T-helper 1 cell treated with Interleukin-12 subunit alpha and Interleukin-12 subunit beta and Interleukin-4 antibody, amounts not matched to agents 30 μg/mL and 1 μg/mL, for 36 hours (primary cell): ENCODE results near the gene GOLGA8M.
"Not testable (repeated sequence)": the region's sequence is repeated elsewhere in the genome, so short reads cannot be mapped to it uniquely, and the experiment has no call there.

ENCODE experiments used
- H3K27ac Mint-ChIP-seq: one replicate; pipeline ENCODE4 v1.8.0; 2021; ENCODE audit warnings: mild to moderate bottlenecking, mixed read lengths
- H3K27me3 Mint-ChIP-seq: one replicate; pipeline ENCODE4 v1.8.0; 2021; ENCODE audit warnings: low read depth, mixed read lengths
- H3K36me3 Mint-ChIP-seq: one replicate; pipeline ENCODE4 v1.8.0; 2021; ENCODE audit warnings: low read depth, mixed read lengths
- H3K4me1 Mint-ChIP-seq: one replicate; pipeline ENCODE4 v1.8.0; 2021; ENCODE audit warnings: low read depth, mixed read lengths
- H3K4me3 Mint-ChIP-seq: one replicate; pipeline ENCODE4 v1.8.0; 2021; ENCODE audit warnings: mild to moderate bottlenecking, moderate library complexity, mixed read lengths
- H3K9me3 Mint-ChIP-seq: one replicate; pipeline ENCODE4 v1.8.0; 2021; ENCODE audit warnings: mixed read lengths

The GOLGA8M gene

DNA sequence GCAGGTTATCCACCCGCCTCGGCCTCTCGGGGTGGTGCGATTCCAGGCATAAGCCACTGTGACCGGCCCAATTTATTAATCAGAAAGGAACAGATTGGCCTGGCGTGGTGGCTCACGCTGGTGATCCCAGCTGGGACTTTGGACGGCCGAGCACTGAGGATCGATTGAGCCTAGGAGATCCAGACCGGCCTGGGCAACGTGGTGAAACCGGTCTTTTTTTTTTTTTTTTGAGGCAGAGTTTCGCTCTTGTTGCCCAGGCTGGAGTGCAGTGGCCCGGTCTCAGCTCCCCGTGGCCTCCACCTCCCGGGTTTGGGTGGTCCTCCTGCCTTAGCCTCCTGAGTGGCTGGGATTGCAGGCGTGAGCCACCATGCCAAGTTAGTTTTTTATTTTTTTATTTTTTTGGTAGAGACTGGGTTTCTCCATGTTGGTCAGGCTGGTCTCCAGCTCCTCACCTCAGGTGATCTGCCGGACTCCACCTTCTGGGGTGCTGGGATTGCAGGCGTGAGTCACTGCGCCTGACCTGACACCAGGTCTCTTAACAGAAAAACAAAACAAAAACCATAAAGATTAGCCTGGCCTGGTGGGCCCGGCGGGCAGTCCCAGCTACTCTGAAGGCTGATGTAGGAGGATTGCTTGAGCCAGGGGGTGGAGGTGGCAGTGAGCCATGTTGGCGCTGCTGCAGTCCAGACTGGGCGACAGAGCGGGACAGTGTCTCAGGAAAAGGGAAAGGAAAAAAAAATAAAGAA lies 18.0 kb downstream of the GOLGA8M start:
- not testable (repeated sequence) for H3K9me3 Mint-ChIP-seq, H3K4me3 Mint-ChIP-seq

DNA sequence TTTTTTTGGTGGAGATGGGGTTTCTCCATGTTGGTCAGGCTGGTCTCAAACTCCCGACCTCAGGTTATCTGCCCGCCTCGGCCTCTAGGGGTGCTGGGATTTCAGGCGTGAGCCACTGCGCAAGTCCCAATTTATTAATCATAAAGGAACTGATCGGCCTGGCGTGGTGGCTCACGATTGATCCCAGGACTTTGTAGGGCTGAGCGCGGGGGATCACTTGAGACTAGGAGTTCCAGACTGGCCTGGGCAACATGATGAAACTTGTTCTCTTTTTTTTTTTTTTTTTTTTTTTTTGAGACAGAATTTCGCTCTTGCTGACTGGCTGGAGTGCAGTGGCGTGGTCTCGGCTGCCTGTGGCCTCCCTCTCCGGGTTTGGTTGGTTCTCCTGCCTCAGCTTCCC lies 19.2 kb downstream of the GOLGA8M start:
- H3K9me3 Mint-ChIP-seq, H3K27ac Mint-ChIP-seq, H3K4me3 Mint-ChIP-seq, H3K36me3 Mint-ChIP-seq, H3K27me3 Mint-ChIP-seq, H3K4me1 Mint-ChIP-seq: not testable (repeated sequence)

More for the DNA sequence above, 18.0 kb downstream of the GOLGA8M start:
- not testable (repeated sequence) for H3K4me1 Mint-ChIP-seq, H3K27me3 Mint-ChIP-seq, H3K27ac Mint-ChIP-seq, H3K36me3 Mint-ChIP-seq

DNA sequence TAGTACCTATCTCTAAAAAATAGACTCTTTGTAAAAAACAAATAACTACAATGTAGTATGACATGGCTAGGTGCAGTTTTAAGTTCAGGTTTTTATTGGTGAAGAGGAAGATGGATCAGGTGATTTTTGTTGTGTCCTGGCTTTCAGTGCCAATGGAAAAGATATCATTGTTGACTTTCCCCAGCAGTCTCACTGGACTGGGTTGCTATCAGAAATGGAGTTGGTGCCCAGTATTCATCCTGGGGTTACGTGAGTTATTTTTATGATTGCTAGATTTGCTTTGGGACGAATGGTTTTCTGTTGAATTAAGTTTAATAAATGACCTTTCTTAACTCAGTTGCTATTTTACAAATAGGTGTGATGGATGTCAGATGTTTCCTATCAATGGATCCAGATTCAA lies 38.7 kb downstream of the GOLGA8M start:
- not testable (repeated sequence) for H3K36me3 Mint-ChIP-seq, H3K4me3 Mint-ChIP-seq, H3K9me3 Mint-ChIP-seq, H3K27me3 Mint-ChIP-seq, H3K27ac Mint-ChIP-seq, H3K4me1 Mint-ChIP-seq

DNA sequence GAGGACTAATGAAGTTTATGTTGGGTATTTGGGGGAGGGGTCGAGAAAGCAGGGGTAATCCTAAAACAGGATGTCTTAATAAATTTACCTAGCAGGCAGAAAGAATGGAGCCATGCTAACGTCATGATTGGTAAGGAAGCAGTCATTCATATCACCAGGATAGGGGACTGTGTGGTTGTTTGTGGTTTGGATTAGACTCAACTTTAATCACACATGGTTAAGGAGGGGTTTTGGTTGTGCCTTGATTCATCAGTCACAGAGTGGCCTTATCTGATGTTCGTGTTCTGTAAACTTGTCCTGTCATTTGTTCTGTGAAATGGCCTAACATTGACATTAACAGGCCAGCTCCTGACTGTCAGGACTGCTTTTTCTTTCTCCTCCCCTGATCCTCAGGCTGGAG lies 40.1 kb downstream of the GOLGA8M start:
- H3K27me3 Mint-ChIP-seq, H3K36me3 Mint-ChIP-seq, H3K27ac Mint-ChIP-seq, H3K4me3 Mint-ChIP-seq, H3K4me1 Mint-ChIP-seq, H3K9me3 Mint-ChIP-seq: not testable (repeated sequence)

DNA sequence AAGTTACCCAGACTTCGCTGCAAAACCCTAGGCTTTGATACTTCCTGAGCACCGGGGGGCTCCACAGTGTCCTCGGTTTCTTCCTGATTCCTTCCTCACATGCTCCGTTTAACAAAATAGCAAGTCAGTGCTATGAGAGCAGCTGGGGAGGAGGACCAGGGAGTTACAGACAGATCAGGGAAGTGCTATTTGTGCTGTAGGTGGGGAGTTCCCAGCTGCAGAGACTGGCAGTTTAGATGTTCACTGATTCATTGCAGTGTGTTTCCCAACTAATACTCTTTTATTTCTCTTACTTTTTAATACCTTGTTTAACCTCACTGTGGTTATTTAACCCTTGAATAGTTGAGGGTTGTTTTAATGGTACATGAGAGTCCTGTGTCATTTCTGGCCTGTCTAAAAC lies 45.8 kb downstream of the GOLGA8M start:
- H3K4me1 Mint-ChIP-seq, H3K9me3 Mint-ChIP-seq, H3K27ac Mint-ChIP-seq, H3K36me3 Mint-ChIP-seq, H3K4me3 Mint-ChIP-seq, H3K27me3 Mint-ChIP-seq: not testable (repeated sequence)

DNA sequence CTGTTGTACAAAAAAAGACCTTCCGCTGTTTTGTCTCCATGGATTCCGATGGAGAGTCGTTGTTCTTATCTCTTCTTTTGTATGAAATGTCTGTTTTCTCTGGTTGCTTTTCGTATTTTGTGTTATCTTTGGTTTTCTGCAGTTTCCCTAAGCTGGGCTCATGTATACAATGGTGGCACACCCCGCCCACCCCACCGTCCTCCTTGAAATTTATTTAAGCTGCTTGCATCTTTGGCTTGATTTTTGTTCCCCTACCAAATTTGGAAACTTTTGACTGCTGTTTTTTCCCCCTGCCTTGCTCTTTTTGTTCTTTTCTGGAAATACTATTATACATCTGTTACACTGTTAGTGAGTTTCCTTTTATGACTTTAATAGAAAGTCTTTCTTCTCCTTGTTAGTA lies 47.6 kb downstream of the GOLGA8M start:
- not testable (repeated sequence) for H3K36me3 Mint-ChIP-seq, H3K27ac Mint-ChIP-seq, H3K9me3 Mint-ChIP-seq, H3K27me3 Mint-ChIP-seq, H3K4me3 Mint-ChIP-seq, H3K4me1 Mint-ChIP-seq

DNA sequence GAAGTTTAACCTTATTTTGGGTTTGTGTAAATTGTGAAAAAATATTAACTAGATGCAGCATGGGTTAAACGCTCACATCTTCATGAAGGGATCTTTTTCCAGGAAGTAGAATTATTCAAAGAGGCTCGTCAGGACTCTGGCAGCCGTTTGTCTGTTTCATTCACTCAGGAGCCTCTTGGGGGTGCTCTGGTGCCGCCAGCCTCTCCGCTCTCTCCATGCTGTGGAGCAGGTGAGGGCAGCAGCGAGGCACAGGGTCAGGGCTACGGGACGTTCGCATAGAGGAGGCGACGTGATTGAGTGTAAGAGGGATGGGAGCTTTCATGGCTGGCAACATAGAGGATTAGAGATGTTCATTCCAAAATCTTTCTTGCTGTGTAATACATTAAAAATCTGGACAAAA lies 48.5 kb downstream of the GOLGA8M start:
- not testable (repeated sequence) for H3K4me1 Mint-ChIP-seq, H3K4me3 Mint-ChIP-seq, H3K27me3 Mint-ChIP-seq, H3K36me3 Mint-ChIP-seq, H3K27ac Mint-ChIP-seq, H3K9me3 Mint-ChIP-seq

DNA sequence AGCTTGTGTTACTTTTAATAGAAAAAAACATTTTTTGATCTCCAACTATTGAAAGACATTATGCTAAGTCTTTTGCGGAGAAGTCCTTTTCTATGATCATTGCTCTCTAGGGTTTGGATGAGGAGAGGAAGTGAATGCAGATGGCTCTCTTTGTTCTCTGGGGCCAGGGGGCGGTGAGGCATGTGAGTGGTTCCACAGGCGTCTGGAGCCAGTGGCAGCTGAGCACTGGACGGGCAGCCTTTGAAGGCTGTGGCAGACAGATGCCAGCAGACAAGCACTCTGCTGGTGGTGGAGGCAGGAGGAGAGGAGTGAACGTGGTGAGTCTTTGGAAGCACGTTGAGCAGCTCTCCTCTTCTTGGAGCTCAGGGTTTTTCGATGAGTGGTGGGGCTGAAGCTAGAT lies 51.5 kb downstream of the GOLGA8M start:
- not testable (repeated sequence) for H3K36me3 Mint-ChIP-seq, H3K27me3 Mint-ChIP-seq, H3K9me3 Mint-ChIP-seq, H3K4me1 Mint-ChIP-seq, H3K27ac Mint-ChIP-seq, H3K4me3 Mint-ChIP-seq

DNA sequence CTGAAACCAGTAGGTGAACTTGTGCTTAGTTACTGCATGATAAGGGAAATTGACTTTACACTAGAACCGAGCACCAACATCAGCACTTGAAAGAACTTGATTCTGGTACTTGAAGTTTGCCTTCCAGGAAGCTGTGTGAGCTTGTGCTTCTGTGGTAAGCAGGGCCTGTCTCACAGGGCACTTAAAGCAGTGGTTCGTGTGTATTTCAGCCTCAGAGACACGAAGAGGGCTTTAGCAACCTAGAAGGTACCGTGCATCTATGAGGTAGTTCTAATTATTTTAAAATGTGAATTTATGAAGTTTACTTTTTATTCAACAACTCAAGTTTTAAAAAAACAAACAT lies 56.2 kb downstream of the GOLGA8M start:
- H3K4me3 Mint-ChIP-seq, H3K36me3 Mint-ChIP-seq, H3K27ac Mint-ChIP-seq, H3K9me3 Mint-ChIP-seq, H3K27me3 Mint-ChIP-seq, H3K4me1 Mint-ChIP-seq: not testable (repeated sequence)

DNA sequence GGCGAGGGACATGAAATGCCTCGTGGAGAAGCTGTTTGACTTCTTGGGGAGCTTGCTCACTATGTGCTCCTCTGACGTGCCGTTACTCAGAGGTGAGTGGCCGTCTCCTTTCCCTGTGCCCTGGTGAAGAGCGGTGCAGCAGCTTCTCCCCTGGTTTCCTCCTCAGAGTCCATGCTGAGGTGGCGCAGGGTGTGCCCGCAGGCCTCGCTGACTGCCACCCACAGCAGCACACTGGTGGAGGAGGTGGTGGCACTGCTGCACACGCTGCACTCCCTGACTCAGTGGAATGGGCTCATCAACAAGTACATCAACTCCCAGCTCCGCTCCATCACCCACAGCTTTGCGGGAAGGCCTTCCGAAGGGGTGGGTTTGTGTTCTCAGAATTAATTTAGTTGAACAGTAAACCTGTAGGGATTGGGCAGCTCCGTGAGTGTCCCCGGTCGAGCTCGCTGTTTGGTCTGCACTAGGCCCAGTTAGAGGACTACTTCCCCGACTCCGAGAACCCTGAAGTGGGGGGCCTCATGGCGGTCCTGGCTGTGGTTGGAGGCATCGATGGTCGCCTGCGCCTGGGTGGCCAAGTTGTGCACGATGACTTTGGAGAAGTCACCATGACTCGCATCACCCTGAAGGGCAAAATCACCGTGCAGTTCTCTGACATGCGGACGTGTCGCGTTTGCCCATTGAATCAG lies 56.7 kb downstream of the GOLGA8M start:
- not testable (repeated sequence) for H3K4me3 Mint-ChIP-seq, H3K27me3 Mint-ChIP-seq, H3K9me3 Mint-ChIP-seq, H3K4me1 Mint-ChIP-seq, H3K27ac Mint-ChIP-seq, H3K36me3 Mint-ChIP-seq

DNA sequence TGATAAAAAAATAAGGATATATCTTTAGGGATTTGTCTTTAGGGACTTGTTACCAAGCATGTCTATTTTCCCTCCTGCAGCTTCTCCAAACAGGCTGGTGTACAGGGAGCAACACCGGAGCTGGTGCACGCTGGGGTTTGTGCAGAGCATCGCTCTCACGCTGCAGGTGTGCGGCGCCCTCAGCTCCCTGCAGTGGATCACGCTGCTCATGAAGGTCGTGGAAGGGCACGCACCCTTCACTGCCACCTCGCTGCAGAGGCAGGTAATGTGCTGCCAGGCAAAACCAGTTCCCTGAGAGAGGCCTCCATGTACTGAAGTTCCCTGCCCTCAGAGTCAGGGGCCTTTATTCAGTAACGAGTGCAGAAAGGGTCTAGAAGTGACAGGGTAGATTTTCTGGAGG lies 58.0 kb downstream of the GOLGA8M start:
- not testable (repeated sequence) for H3K27ac Mint-ChIP-seq, H3K36me3 Mint-ChIP-seq, H3K4me1 Mint-ChIP-seq, H3K4me3 Mint-ChIP-seq, H3K9me3 Mint-ChIP-seq, H3K27me3 Mint-ChIP-seq

DNA sequence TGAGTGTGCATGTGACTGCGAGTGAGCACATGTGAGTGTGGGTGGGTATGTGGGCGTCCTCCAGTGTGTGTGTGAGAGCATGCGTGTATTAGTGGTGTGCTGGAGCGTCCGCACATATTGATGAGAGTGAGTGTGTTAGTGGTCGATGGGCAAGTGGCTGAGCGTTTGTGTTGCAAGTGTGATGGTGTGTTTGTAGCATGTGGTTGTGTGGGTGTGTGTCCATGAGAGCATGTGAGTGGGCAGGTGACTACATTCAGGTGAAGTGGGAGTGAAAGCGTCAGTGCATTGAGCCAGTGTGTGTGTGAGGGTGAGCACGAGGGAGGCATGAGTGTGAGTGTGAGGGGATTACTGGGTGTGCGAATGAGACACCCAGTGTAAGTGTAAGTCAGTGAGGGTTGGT lies 59.7 kb downstream of the GOLGA8M start:
- H3K27me3 Mint-ChIP-seq, H3K4me1 Mint-ChIP-seq, H3K4me3 Mint-ChIP-seq, H3K27ac Mint-ChIP-seq, H3K9me3 Mint-ChIP-seq, H3K36me3 Mint-ChIP-seq: not testable (repeated sequence)
